Measurements from ENCODE around the gene ELP1.

Gene ELP1

DNA sequence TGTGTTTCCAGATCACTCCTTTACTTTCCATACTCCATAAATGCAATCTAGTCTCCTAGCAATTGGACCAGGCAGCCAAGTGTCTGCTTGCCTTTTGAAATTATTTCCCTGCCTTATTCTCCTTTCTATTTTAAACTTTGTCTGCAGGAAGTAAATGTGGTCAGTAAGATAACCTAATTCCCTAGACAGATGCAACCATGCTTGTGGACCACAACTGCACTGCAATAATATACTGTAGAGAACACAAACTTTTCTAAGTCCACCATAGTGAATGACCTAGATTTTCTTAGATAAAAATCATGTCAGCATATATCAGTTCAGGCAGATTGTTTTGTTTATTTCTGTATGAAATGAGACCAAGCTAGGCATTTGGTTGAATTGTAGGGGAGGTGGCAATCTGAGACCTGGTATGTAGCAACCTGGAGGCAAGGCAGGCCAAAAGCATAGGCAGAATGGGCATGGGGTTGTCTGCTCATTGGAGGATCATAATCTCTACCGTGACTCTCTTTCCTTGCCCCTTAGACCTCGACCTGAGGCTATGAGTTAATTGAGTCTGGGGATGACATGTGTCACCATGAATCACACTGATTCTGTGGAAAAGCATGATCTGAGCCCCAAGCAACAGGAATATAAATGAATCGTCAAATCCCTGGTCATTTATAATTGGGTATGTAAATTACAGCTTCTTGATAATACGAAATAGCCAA lies 98.8 kb downstream of the ELP1 start:
- Histone ChIP-seq H3K9ac (ENCODE audit: insufficient read length, low read depth) (no peak overlapping the region), H3K9me3 (ENCODE audit: insufficient read depth, low read length) (no peaks in the 10 kb centered on the region), H3K36me3 (ENCODE audit: insufficient read depth, insufficient read length, low read length) (no peaks in the 10 kb centered on the region), H3K27me3 (ENCODE audit: insufficient read depth, insufficient read length) (no peaks in the 10 kb centered on the region), H3K4me1 (ENCODE audit: insufficient read depth, insufficient read length) (no peaks in the 10 kb centered on the region), H3K4me3 (ENCODE audit: insufficient read length, low read depth) (no peak overlapping the region)
- TF ChIP-seq ZNF274 (IDR thresholded peaks at IDR 0.05; ENCODE audit: low read depth, low read length) (no peak), SUZ12 (IDR thresholded peaks at IDR 0.05; ENCODE audit: extremely low read depth, insufficient read depth, insufficient read length) (no peak), YY1 (IDR thresholded peaks at IDR 0.05; ENCODE audit: insufficient read depth, insufficient read length) (no peak)
- DNase-seq (ENCODE audit: low read depth, low spot score) = no peak

- no peak overlapping the region for H3K4me3 ChIP-seq (ENCODE audit: insufficient read length, low read depth)
- no peak for DNase-seq (ENCODE audit: low read depth, low spot score)
- H3K9ac ChIP-seq (ENCODE audit: insufficient read length, low read depth) = no peak overlapping the region
- H3K36me3 ChIP-seq (ENCODE audit: insufficient read depth, insufficient read length, low read length) = no peaks in the 10 kb centered on the region
- no peaks in the 10 kb centered on the region for H3K4me1 ChIP-seq (ENCODE audit: insufficient read depth, insufficient read length)
- H3K9me3 ChIP-seq (ENCODE audit: insufficient read depth, low read length) = no peaks in the 10 kb centered on the region
- H3K27me3 ChIP-seq (ENCODE audit: insufficient read depth, insufficient read length) = no peaks in the 10 kb centered on the region
- no peak for TF ChIP-seq SUZ12 (IDR thresholded peaks at IDR 0.05; ENCODE audit: extremely low read depth, insufficient read depth, insufficient read length)
- no peak for TF ChIP-seq ZNF274 (IDR thresholded peaks at IDR 0.05; ENCODE audit: low read depth, low read length)
- TF ChIP-seq YY1 (IDR thresholded peaks at IDR 0.05; ENCODE audit: insufficient read depth, insufficient read length) = no peak
Measured at GRCh38 chr9:108832179-108832500, 101.8 kb downstream of the ELP1 start.

GRCh38 chr9:108831496-108832178 lies 102.3 kb downstream of the ELP1 start:
- DNase-seq (ENCODE audit: low read depth, low spot score) = no peak
- H3K36me3 ChIP-seq (ENCODE audit: insufficient read depth, insufficient read length, low read length) = no peaks in the 10 kb centered on the region

DNA sequence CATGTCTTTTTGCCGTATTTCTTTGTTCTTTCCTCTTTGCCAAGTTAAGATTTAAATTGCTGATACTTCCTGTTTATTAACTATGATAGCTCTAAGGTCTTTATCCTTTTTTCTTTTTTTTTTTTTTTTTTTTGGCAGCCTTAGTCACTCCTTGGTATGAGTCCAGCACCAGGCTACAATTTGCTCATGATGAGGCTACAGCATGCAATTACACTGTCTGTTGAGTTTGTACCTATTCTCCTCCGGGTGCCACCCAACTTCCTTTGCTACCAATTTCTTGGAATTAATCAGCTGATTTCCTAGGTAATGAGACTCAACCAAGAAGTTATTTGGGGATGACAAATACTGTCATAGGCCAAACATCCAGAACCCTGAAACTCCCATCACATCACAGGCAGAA lies 103.7 kb downstream of the ELP1 start:
- no peak overlapping the region for H3K4me3 ChIP-seq (ENCODE audit: insufficient read length, low read depth)
- no peaks in the 10 kb centered on the region for H3K36me3 ChIP-seq (ENCODE audit: insufficient read depth, insufficient read length, low read length)
- no peak overlapping the region for H3K9ac ChIP-seq (ENCODE audit: insufficient read length, low read depth)
- no peaks in the 10 kb centered on the region for H3K4me1 ChIP-seq (ENCODE audit: insufficient read depth, insufficient read length)
- no peak for TF ChIP-seq SUZ12 (IDR thresholded peaks at IDR 0.05; ENCODE audit: extremely low read depth, insufficient read depth, insufficient read length)
- no peak for TF ChIP-seq ZNF274 (IDR thresholded peaks at IDR 0.05; ENCODE audit: low read depth, low read length)
- TF ChIP-seq YY1 (IDR thresholded peaks at IDR 0.05; ENCODE audit: insufficient read depth, insufficient read length) = no peak
- H3K9me3 ChIP-seq (ENCODE audit: insufficient read depth, low read length) = no peaks in the 10 kb centered on the region
- no peaks in the 10 kb centered on the region for H3K27me3 ChIP-seq (ENCODE audit: insufficient read depth, insufficient read length)
- no peak for DNase-seq (ENCODE audit: low read depth, low spot score)

More at GRCh38 chr9:108831496-108832178, 102.3 kb downstream of the ELP1 start:
- no peak overlapping the region for H3K9ac ChIP-seq (ENCODE audit: insufficient read length, low read depth)
- H3K27me3 ChIP-seq (ENCODE audit: insufficient read depth, insufficient read length) = no peaks in the 10 kb centered on the region
- no peak overlapping the region for H3K4me3 ChIP-seq (ENCODE audit: insufficient read length, low read depth)
- TF ChIP-seq SUZ12 (IDR thresholded peaks at IDR 0.05; ENCODE audit: extremely low read depth, insufficient read depth, insufficient read length) = no peak
- TF ChIP-seq YY1 (IDR thresholded peaks at IDR 0.05; ENCODE audit: insufficient read depth, insufficient read length) = no peak
- no peak for TF ChIP-seq ZNF274 (IDR thresholded peaks at IDR 0.05; ENCODE audit: low read depth, low read length)
- no peaks in the 10 kb centered on the region for H3K4me1 ChIP-seq (ENCODE audit: insufficient read depth, insufficient read length)
- H3K9me3 ChIP-seq (ENCODE audit: insufficient read depth, low read length) = no peaks in the 10 kb centered on the region

DNA sequence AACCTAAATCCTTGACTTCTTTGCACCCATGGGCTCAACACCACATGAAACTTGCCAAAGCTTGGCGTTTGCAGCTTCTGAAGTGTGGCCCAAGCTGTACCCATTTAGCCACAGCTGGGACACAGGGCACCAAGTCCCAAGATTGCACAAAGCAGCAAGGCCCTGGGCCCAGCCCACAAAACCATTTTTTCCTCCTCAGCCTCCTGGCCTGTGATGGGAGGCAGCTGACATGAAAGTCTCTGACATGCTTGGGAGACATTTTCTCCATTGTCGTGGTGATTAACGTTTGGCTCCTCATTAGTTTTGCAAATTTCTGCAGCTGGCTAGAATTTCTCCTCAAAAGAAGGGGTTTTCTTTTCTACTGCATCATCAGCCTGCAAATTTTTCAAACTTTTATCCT lies 110.1 kb downstream of the ELP1 start:
- Histone ChIP-seq H3K9ac (ENCODE audit: insufficient read length, low read depth) (no peak overlapping the region), H3K27me3 (ENCODE audit: insufficient read depth, insufficient read length) (no peaks in the 10 kb centered on the region), H3K4me3 (ENCODE audit: insufficient read length, low read depth) (no peak overlapping the region), H3K4me1 (ENCODE audit: insufficient read depth, insufficient read length) (no peaks in the 10 kb centered on the region), H3K9me3 (ENCODE audit: insufficient read depth, low read length) (peaks cover 21% of the 10 kb centered on the region), H3K36me3 (ENCODE audit: insufficient read depth, insufficient read length, low read length) (no peaks in the 10 kb centered on the region)
- TF ChIP-seq ZNF274 (IDR thresholded peaks at IDR 0.05; ENCODE audit: low read depth, low read length) (no peak), YY1 (IDR thresholded peaks at IDR 0.05; ENCODE audit: insufficient read depth, insufficient read length) (no peak), SUZ12 (IDR thresholded peaks at IDR 0.05; ENCODE audit: extremely low read depth, insufficient read depth, insufficient read length) (no peak)
- no peak for DNase-seq (ENCODE audit: low read depth, low spot score)
